SU-DHL-6 (cell line): Measurements from ENCODE around the gene GFI1B.

ENCODE experiments used
- H2AFZ ChIP-seq: fragments of 200-600 bp; sonication (generic); 2 replicates; pipeline ENCODE4 v1.6.1; 2014; ENCODE audit warnings: low read depth, mild to moderate bottlenecking, moderate library complexity, mixed read lengths, antibody characterized with exemption, low read length; ENCODE audit not compliant: severe bottlenecking
- H3F3A ChIP-seq: fragments of 200-600 bp; shearing (Covaris generic); 2 replicates; pipeline ENCODE4 v1.6.0; 2016; ENCODE audit warnings: antibody characterized with exemption, mild to moderate bottlenecking; ENCODE audit not compliant: insufficient read depth
- H3K27ac ChIP-seq: fragments of 200-600 bp; sonication (generic); 2 replicates; pipeline ENCODE4 v1.5.1; 2016; ENCODE audit warnings: low read depth, mild to moderate bottlenecking, low read length, moderate library complexity, mixed read lengths
- H3K27me3 ChIP-seq: fragments of 200-600 bp; sonication (generic), shearing (Covaris generic); 2 replicates; pipeline ENCODE4 v1.6.0; 2014; ENCODE audit warnings: mild to moderate bottlenecking, low read length
- H3K36me3 ChIP-seq: fragments of 200-600 bp; sonication (generic); 2 replicates; pipeline ENCODE4 v1.6.1; 2014; ENCODE audit warnings: mild to moderate bottlenecking, low read length, mixed read lengths
- H3K4me2 ChIP-seq: fragments of 300-600, 200-600 bp; shearing (Covaris generic), sonication (generic); 2 replicates; pipeline ENCODE4 v1.6.0; 2014; ENCODE audit warnings: low read length, low read depth, mild to moderate bottlenecking; ENCODE audit not compliant: poor library complexity, severe bottlenecking
- H3K4me3 ChIP-seq: fragments of 200-600 bp; sonication (generic); 2 replicates; pipeline ENCODE4 v1.5.1; 2014; ENCODE audit warnings: antibody characterized with exemption, low read length, mild to moderate bottlenecking, mixed read lengths; ENCODE audit not compliant: insufficient read depth, poor library complexity, severe bottlenecking
- H3K79me2 ChIP-seq: fragments of 200-600 bp; sonication (generic); 2 replicates; pipeline ENCODE4 v1.6.1; 2014; ENCODE audit warnings: mild to moderate bottlenecking, low read length, moderate library complexity; ENCODE audit not compliant: insufficient read depth
- H3K9ac ChIP-seq: fragments of 200-600 bp; sonication (generic); 2 replicates; pipeline ENCODE4 v1.7.0; 2014; ENCODE audit warnings: mild to moderate bottlenecking, low read length
- H3K9me2 ChIP-seq: fragments of 200-600 bp; sonication (generic); replicated peaks from 2 replicates; pipeline ENCODE4 v1.6.1; 2014; ENCODE audit warnings: low read length; ENCODE audit not compliant: insufficient read depth
- H3K9me3 ChIP-seq: fragments of 200-600 bp; sonication (generic); 2 replicates; pipeline ENCODE4 v1.6.1; 2014; ENCODE audit warnings: low read length, mixed read lengths; ENCODE audit not compliant: insufficient read depth
- H4K20me1 ChIP-seq: fragments of 200-600 bp; sonication (generic); 2 replicates; pipeline ENCODE4 v1.6.1; 2014; ENCODE audit warnings: low read depth, mild to moderate bottlenecking, antibody characterized with exemption, low read length, moderate library complexity, mixed read lengths
- EZH2phosphoT487 ChIP-seq: fragments of 200-600 bp; sonication (generic), shearing (Covaris generic); conservative IDR thresholded peaks from 2 replicates; pipeline ENCODE4 v1.6.1; 2018; ENCODE audit warnings: mild to moderate bottlenecking, antibody characterized with exemption, low read length, moderate library complexity, mixed read lengths
- TF ChIP-seq, protein P1 (sequence below): fragments of 200-600 bp; sonication (generic); IDR thresholded peaks from one replicate; pipeline ENCODE4 v1.5.1; 2017; ENCODE audit warnings: antibody characterized with exemption, mild to moderate bottlenecking, low read length, moderate library complexity; ENCODE audit not compliant: insufficient read depth, poor library complexity, severe bottlenecking

Gene GFI1B

DNA sequence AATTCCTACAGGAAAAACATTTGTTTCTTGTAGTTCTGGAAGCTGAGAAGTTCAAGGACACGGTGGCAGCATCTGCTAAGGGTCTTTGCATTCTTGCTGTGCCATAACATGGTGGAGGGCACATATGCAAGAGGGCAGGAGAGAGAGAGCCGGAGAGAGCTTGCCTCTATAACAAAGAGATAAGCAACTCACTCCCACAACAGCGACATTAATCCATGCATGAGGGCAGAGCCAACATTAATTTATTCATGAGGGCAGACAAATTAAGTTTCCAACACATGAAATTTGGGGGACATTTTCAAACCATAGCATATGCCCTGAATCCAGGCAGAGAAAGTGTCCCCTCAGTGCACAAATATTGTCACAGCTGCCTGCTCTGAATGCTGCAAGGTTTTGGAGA, 47.9 kb downstream of the GFI1B start:
- peaks cover 7% of the 10 kb centered on the region for H3K79me2 ChIP-seq
- TF ChIP-seq, protein P1, sequence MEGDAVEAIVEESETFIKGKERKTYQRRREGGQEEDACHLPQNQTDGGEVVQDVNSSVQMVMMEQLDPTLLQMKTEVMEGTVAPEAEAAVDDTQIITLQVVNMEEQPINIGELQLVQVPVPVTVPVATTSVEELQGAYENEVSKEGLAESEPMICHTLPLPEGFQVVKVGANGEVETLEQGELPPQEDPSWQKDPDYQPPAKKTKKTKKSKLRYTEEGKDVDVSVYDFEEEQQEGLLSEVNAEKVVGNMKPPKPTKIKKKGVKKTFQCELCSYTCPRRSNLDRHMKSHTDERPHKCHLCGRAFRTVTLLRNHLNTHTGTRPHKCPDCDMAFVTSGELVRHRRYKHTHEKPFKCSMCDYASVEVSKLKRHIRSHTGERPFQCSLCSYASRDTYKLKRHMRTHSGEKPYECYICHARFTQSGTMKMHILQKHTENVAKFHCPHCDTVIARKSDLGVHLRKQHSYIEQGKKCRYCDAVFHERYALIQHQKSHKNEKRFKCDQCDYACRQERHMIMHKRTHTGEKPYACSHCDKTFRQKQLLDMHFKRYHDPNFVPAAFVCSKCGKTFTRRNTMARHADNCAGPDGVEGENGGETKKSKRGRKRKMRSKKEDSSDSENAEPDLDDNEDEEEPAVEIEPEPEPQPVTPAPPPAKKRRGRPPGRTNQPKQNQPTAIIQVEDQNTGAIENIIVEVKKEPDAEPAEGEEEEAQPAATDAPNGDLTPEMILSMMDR = no peak
- TF ChIP-seq EZH2phosphoT487 = no peak
- H3K4me2 ChIP-seq = no peak overlapping the region
- H3K27me3 ChIP-seq = no peaks in the 10 kb centered on the region
- H2AFZ ChIP-seq = no peak overlapping the region
- no peak overlapping the region for H3K4me3 ChIP-seq
- H3F3A ChIP-seq = no peaks in the 10 kb centered on the region
- no peaks in the 10 kb centered on the region for H3K36me3 ChIP-seq
- no peaks in the 10 kb centered on the region for H4K20me1 ChIP-seq
- H3K9me2 ChIP-seq = no peaks in the 10 kb centered on the region
- H3K27ac ChIP-seq = no peak overlapping the region
- H3K9ac ChIP-seq = no peak overlapping the region
- H3K9me3 ChIP-seq = no peaks in the 10 kb centered on the region

DNA sequence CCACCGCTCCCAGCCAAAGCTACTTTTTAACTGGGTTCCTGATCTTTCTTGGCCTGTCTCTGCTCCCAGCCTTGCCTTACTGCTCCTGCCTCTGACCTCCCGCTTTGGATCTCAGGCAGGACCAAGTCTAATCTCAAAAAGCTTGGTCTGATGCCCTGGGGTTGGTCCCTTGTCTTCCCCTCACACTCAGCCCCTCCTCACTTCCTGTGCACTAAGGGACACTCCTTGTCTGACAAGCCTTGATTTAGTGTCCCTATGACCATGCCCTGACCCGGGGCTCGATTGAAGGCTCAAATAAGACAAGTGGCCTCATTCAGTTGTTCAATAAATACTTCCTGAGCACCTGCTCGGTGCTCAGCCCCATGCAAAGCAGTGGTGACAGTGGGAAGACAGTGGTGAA, 48.6 kb downstream of the GFI1B start:
- H2AFZ ChIP-seq = no peak overlapping the region

DNA sequence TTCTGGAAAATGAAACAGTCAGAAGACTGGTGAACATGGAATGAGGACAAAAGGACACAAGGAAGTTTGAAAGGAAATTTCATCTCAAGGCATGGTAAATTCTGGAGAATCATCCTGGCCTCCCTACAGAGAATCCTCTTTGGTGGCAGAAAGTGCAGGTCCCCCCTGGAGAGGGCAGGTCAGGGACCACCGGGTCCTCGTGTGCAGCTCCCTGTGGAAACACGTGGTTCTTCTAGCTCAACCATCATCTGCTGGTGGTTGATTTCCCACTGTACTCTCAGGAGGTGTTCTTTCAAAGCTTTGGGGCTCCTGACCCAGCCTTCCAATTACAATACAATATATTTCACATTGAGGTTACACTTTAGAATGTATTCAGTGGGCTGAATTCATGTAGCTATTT, 49.7 kb downstream of the GFI1B start:
- Histone ChIP-seq H3K4me2 (no peak overlapping the region), H3K4me3 (no peak overlapping the region), H3K9me3 (no peaks in the 10 kb centered on the region), H3K79me2 (peaks cover 25% of the 10 kb centered on the region), H3K27me3 (no peaks in the 10 kb centered on the region), H2AFZ (no peak overlapping the region), H3F3A (no peaks in the 10 kb centered on the region), H4K20me1 (no peaks in the 10 kb centered on the region), H3K27ac (no peak overlapping the region), H3K36me3 (0 out of 2 replicates have a peak, but pooled peaks cover 2% of the 10 kb centered on the region), H3K9me2 (no peaks in the 10 kb centered on the region), H3K9ac (no peak overlapping the region)
- TF ChIP-seq, protein P1 = no peak
- TF ChIP-seq EZH2phosphoT487 = no peak

More for the DNA sequence above, 48.6 kb downstream of the GFI1B start:
- TF ChIP-seq, protein P1 = no peak
- TF ChIP-seq EZH2phosphoT487 = no peak
- no peaks in the 10 kb centered on the region for H3K27me3 ChIP-seq
- H4K20me1 ChIP-seq = no peaks in the 10 kb centered on the region
- no peak overlapping the region for H3K4me2 ChIP-seq
- H3F3A ChIP-seq = no peaks in the 10 kb centered on the region
- no peak overlapping the region for H3K9ac ChIP-seq
- H3K9me2 ChIP-seq = no peaks in the 10 kb centered on the region
- peaks cover 14% of the 10 kb centered on the region for H3K79me2 ChIP-seq
- no peak overlapping the region for H3K4me3 ChIP-seq
- no peaks in the 10 kb centered on the region for H3K36me3 ChIP-seq
- H3K9me3 ChIP-seq = no peaks in the 10 kb centered on the region
- H3K27ac ChIP-seq = no peak overlapping the region
